HEK293 (cell line): ENCODE data around the gene SULT1C2.

Experiments used
- CTCF ChIA-PET: fragments of 350-600 bp; formaldehyde crosslinking; extraction: SDS; loops from one replicate; lab custom pipeline; 2021; ENCODE audit warnings: antibody characterized with exemption; lab: Yijun Ruan, JAX
- POLR2A ChIA-PET: fragments of 300-600 bp; formaldehyde crosslinking; extraction: SDS; loops from one replicate; lab custom pipeline; 2020; ENCODE audit warnings: antibody characterized with exemption, inconsistent platforms; lab: Yijun Ruan, JAX
- H3K27ac ChIP-seq: fragments of 200-500 bp; sonication (Bioruptor generic); 2 replicates; pipeline ENCODE4 v1.5.1; 2014; ENCODE audit warnings: low read depth, low read length, control low read depth, inconsistent platforms; ENCODE audit errors: extremely low read depth
- H3K36me3 ChIP-seq, 2 experiments: fragments of 200-500 bp in 1 of 2; sonication (Bioruptor generic) in 1 of 2; 1 replicate in 1 of 2; 2 replicates in 1 of 2; pipeline ENCODE4 v1.5.1; 2014 to 2017; ENCODE audit warnings: inconsistent platforms in 2 of 2, low read length in 2 of 2; ENCODE audit not compliant: control insufficient read depth in 2 of 2, insufficient read depth in 1 of 2
- H3K4me1 ChIP-seq: fragments of 200-500 bp; sonication (Bioruptor generic); 2 replicates; pipeline ENCODE4 v1.5.1; 2014; ENCODE audit warnings: mild to moderate bottlenecking, low read length, inconsistent platforms; ENCODE audit not compliant: control insufficient read depth, insufficient read depth
- H3K4me3 ChIP-seq: 2 replicates; pipeline ENCODE4 v1.5.1; 2011; ENCODE audit warnings: low read depth, mild to moderate bottlenecking, control low read depth, low read length, moderate library complexity
- H3K9me3 ChIP-seq: fragments of 200-500 bp; sonication (Bioruptor generic); 2 replicates; pipeline ENCODE4 v1.5.1; 2014; ENCODE audit warnings: low read depth, low read length, inconsistent platforms; ENCODE audit not compliant: control insufficient read depth, insufficient read depth
- FEZF1 ChIP-seq: fragments of 450-650 bp; formaldehyde crosslinking; IDR thresholded peaks from 2 replicates; pipeline ENCODE4 v1.5.1; 2016; ENCODE audit warnings: missing biosample characterization, missing genetic modification characterization
- HOXA7 ChIP-seq: sonication (generic); formaldehyde crosslinking; IDR thresholded peaks from 2 replicates; pipeline ENCODE4 v1.8.1; 2022; ENCODE audit warnings: missing genetic modification reagents, borderline replicate concordance
- MYNN ChIP-seq: fragments of 450-650 bp; formaldehyde crosslinking; IDR thresholded peaks from 2 replicates; pipeline ENCODE4 v1.5.1; 2016; ENCODE audit warnings: missing biosample characterization, missing genetic modification characterization, borderline replicate concordance
- REPIN1 ChIP-seq: fragments of 450-650 bp; formaldehyde crosslinking; IDR thresholded peaks from 2 replicates; pipeline ENCODE4 v1.5.1; 2017; ENCODE audit warnings: missing biosample characterization, missing genetic modification characterization, low read depth
- SETDB1 ChIP-seq: IDR thresholded peaks from one replicate; pipeline ENCODE4 v1.6.1; 2017; ENCODE audit warnings: mild to moderate bottlenecking, low read length, moderate library complexity, mixed read lengths; ENCODE audit not compliant: insufficient read length
- ZBTB48 ChIP-seq: fragments of 450-650 bp; formaldehyde crosslinking; IDR thresholded peaks from 2 replicates; pipeline ENCODE4 v1.5.1; 2016; ENCODE audit warnings: missing biosample characterization, missing genetic modification characterization
- ZIC2 ChIP-seq: fragments of 450-650 bp; formaldehyde crosslinking; IDR thresholded peaks from 2 replicates; pipeline ENCODE4 v1.5.1; 2016; ENCODE audit warnings: missing biosample characterization, missing genetic modification characterization
- ZNF292 ChIP-seq: fragments of 450-650 bp; formaldehyde crosslinking; IDR thresholded peaks from 2 replicates; pipeline ENCODE4 v1.5.1; 2016; ENCODE audit warnings: low read depth, missing biosample characterization, missing genetic modification characterization, borderline replicate concordance
- ZNF354C ChIP-seq: fragments of 450-650 bp; formaldehyde crosslinking; IDR thresholded peaks from 2 replicates; pipeline ENCODE4 v1.5.1; 2016; ENCODE audit warnings: missing biosample characterization, missing genetic modification characterization, low read depth, borderline replicate concordance
- ZNF416 ChIP-seq: fragments of 450-650 bp; formaldehyde crosslinking; IDR thresholded peaks from 2 replicates; pipeline ENCODE4 v1.5.1; 2016; ENCODE audit warnings: missing biosample characterization, missing genetic modification characterization
- ZNF473 ChIP-seq: fragments of 450-650 bp; formaldehyde crosslinking; IDR thresholded peaks from 2 replicates; pipeline ENCODE4 v1.5.1; 2017; ENCODE audit warnings: missing biosample characterization, missing genetic modification characterization
- ZNF48 ChIP-seq: fragments of 450-650 bp; formaldehyde crosslinking; IDR thresholded peaks from 2 replicates; pipeline ENCODE4 v1.5.1; 2016; ENCODE audit warnings: missing biosample characterization, missing genetic modification characterization
- ZNF544 ChIP-seq: fragments of 450-650 bp; formaldehyde crosslinking; IDR thresholded peaks from 2 replicates; pipeline ENCODE4 v1.5.0; 2017; ENCODE audit warnings: missing biosample characterization, missing genetic modification characterization
- ZNF548 ChIP-seq: fragments of 450-650 bp; formaldehyde crosslinking; IDR thresholded peaks from 2 replicates; pipeline ENCODE4 v1.5.1; 2016; ENCODE audit warnings: missing biosample characterization, missing genetic modification characterization
- ZNF555 ChIP-seq: fragments of 450-650 bp; formaldehyde crosslinking; conservative IDR thresholded peaks from 2 replicates; pipeline ENCODE4 v1.5.1; 2017; ENCODE audit warnings: missing biosample characterization, mild to moderate bottlenecking, missing genetic modification characterization, inconsistent platforms
- ZNF623 ChIP-seq: fragments of 450-650 bp; formaldehyde crosslinking; IDR thresholded peaks from 2 replicates; pipeline ENCODE4 v1.5.1; 2016; ENCODE audit warnings: missing biosample characterization, missing genetic modification characterization
- ZNF701 ChIP-seq: fragments of 450-650 bp; formaldehyde crosslinking; IDR thresholded peaks from 2 replicates; pipeline ENCODE4 v1.5.1; 2016; ENCODE audit warnings: missing biosample characterization, missing genetic modification characterization
- ZNF785 ChIP-seq: fragments of 450-650 bp; formaldehyde crosslinking; IDR thresholded peaks from 2 replicates; pipeline ENCODE4 v1.5.1; 2016; ENCODE audit warnings: missing biosample characterization, missing genetic modification characterization
- ZNF837 ChIP-seq: fragments of 450-650 bp; formaldehyde crosslinking; IDR thresholded peaks from 2 replicates; pipeline ENCODE4 v1.5.1; 2016; ENCODE audit warnings: missing biosample characterization, missing genetic modification characterization
- TF ChIP-seq, protein P1 (sequence below): fragments of 450-650 bp; formaldehyde crosslinking; IDR thresholded peaks from 2 replicates; pipeline ENCODE4 v1.5.1; 2016; ENCODE audit warnings: missing biosample characterization, missing genetic modification characterization
- TF ChIP-seq, protein P2 (sequence below): fragments of 450-650 bp; formaldehyde crosslinking; IDR thresholded peaks from 2 replicates; pipeline ENCODE4 v1.5.1; 2016; ENCODE audit warnings: missing biosample characterization, missing genetic modification characterization
- TF ChIP-seq, protein P3 (sequence below): fragments of 450-650 bp; formaldehyde crosslinking; IDR thresholded peaks from 2 replicates; pipeline ENCODE4 v1.5.1; 2017; ENCODE audit warnings: missing biosample characterization, missing genetic modification characterization
- TF ChIP-seq, protein P4 (sequence below): fragments of 450-650 bp; formaldehyde crosslinking; IDR thresholded peaks from 2 replicates; pipeline ENCODE4 v1.5.1; 2016; ENCODE audit warnings: missing biosample characterization, missing genetic modification characterization, borderline replicate concordance
- TF ChIP-seq, protein P5 (sequence below): fragments of 450-650 bp; formaldehyde crosslinking; IDR thresholded peaks from 2 replicates; pipeline ENCODE4 v1.5.1; 2017; ENCODE audit warnings: missing biosample characterization, missing genetic modification characterization

SULT1C2 gene

DNA sequence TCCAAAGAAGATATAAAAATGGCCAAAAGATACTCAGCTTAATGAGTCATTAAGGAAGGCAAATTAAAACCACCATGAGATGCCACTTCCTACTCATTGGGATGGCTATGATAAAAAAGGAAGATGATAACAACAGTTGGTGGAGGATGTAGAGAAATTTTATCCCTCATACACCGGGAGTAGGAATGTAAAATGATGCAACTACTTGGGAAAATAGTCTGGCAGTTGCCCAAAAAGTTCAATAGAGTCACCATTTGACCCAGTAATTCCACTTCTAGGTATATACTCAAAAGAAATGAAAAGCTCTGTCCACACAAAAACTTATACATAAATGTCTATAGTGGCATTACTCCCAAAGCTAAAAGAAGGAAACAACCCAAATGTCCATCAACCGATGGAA is 10.1 kb upstream of the SULT1C2 start:
- CTCF ChIA-PET: no interaction called here
- H3K36me3 ChIP-seq: no peaks in the 10 kb centered on the region

DNA sequence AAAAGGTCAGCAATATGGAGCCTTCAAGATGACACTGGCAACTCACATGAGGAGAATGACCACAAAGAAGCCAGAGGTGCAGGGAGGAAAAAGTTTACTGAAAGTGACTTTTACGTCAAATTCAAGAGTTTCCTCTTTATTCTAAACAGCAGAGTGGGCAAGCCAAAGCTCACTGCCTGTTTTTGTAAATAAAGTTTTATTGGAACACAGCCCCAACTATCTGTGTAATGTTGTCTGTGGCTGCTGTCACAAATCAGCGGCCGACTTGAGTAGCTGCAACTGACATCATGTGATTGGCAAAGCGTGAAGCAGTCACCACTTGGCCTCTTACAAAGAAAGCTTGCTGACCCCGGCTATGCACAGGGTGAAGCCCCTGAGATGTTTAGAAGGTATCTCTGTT is 9.2 kb upstream of the SULT1C2 start:
- no peaks in the 10 kb centered on the region for H3K9me3 ChIP-seq
- ChIA-PET CTCF (interaction anchor here (0.5 kb wide), 1 partner anchor 1737 kb away, joined by 3 read pairs; no protein-coding TSS in a partner anchor), POLR2A (interaction anchor here (0.6 kb wide), 1 partner anchor 10 kb away, joined by 4 read pairs; the partner anchor contains the start of gene SULT1C2)
- H3K4me1 ChIP-seq: no peaks in the 10 kb centered on the region
- no peak overlapping the region for H3K27ac ChIP-seq
- H3K36me3 ChIP-seq: no peaks in the 10 kb centered on the region
- TF ChIP-seq ZNF785 (tag by site-specific recombination): no peak
- no peak for TF ChIP-seq ZNF416 (tag by site-specific recombination)
- no peak for TF ChIP-seq ZNF292
- no peak for TF ChIP-seq ZNF623 (tag by site-specific recombination)
- no peak for TF ChIP-seq ZNF473
- TF ChIP-seq FEZF1 (tag by site-specific recombination): no peak
- TF ChIP-seq REPIN1 (tag by site-specific recombination): no peak
- TF ChIP-seq, protein P1, sequence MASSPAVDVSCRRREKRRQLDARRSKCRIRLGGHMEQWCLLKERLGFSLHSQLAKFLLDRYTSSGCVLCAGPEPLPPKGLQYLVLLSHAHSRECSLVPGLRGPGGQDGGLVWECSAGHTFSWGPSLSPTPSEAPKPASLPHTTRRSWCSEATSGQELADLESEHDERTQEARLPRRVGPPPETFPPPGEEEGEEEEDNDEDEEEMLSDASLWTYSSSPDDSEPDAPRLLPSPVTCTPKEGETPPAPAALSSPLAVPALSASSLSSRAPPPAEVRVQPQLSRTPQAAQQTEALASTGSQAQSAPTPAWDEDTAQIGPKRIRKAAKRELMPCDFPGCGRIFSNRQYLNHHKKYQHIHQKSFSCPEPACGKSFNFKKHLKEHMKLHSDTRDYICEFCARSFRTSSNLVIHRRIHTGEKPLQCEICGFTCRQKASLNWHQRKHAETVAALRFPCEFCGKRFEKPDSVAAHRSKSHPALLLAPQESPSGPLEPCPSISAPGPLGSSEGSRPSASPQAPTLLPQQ (tag by site-specific recombination): no peak
- TF ChIP-seq, protein P2, sequence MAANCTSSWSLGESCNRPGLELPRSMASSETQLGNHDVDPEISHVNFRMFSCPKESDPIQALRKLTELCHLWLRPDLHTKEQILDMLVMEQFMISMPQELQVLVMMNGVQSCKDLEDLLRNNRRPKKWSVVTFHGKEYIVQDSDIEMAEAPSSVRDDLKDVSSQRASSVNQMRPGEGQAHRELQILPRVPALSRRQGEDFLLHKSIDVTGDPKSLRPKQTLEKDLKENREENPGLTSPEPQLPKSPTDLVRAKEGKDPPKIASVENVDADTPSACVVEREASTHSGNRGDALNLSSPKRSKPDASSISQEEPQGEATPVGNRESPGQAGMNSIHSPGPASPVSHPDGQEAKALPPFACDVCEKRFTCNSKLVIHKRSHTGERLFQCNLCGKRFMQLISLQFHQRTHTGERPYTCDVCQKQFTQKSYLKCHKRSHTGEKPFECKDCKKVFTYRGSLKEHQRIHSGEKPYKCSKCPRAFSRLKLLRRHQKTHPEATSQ (tag by site-specific recombination): no peak
- no peak overlapping the region for H3K4me3 ChIP-seq

More for the DNA sequence above, 10.1 kb upstream of the SULT1C2 start:
- Histone ChIP-seq H3K4me1 (no peaks in the 10 kb centered on the region), H3K9me3 (no peaks in the 10 kb centered on the region), H3K4me3 (no peak overlapping the region), H3K27ac (no peak overlapping the region)
- POLR2A ChIA-PET: no interaction called here
- no peak for TF ChIP-seq ZNF548 (tag by site-specific recombination)
- no peak for TF ChIP-seq ZNF701
- TF ChIP-seq ZNF48 (tag by site-specific recombination): no peak
- no peak for TF ChIP-seq ZNF354C (tag by site-specific recombination)
- TF ChIP-seq ZNF544 (tag by site-specific recombination): no peak
- no peak for TF ChIP-seq ZBTB48 (tag by site-specific recombination)
- TF ChIP-seq, protein P3, sequence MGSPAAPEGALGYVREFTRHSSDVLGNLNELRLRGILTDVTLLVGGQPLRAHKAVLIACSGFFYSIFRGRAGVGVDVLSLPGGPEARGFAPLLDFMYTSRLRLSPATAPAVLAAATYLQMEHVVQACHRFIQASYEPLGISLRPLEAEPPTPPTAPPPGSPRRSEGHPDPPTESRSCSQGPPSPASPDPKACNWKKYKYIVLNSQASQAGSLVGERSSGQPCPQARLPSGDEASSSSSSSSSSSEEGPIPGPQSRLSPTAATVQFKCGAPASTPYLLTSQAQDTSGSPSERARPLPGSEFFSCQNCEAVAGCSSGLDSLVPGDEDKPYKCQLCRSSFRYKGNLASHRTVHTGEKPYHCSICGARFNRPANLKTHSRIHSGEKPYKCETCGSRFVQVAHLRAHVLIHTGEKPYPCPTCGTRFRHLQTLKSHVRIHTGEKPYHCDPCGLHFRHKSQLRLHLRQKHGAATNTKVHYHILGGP (tag by site-specific recombination): no peak
- TF ChIP-seq ZNF555 (tag by site-specific recombination): no peak
- TF ChIP-seq, protein P4, sequence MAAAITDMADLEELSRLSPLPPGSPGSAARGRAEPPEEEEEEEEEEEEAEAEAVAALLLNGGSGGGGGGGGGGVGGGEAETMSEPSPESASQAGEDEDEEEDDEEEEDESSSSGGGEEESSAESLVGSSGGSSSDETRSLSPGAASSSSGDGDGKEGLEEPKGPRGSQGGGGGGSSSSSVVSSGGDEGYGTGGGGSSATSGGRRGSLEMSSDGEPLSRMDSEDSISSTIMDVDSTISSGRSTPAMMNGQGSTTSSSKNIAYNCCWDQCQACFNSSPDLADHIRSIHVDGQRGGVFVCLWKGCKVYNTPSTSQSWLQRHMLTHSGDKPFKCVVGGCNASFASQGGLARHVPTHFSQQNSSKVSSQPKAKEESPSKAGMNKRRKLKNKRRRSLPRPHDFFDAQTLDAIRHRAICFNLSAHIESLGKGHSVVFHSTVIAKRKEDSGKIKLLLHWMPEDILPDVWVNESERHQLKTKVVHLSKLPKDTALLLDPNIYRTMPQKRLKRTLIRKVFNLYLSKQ (tag by site-specific recombination): no peak
- TF ChIP-seq, protein P5, sequence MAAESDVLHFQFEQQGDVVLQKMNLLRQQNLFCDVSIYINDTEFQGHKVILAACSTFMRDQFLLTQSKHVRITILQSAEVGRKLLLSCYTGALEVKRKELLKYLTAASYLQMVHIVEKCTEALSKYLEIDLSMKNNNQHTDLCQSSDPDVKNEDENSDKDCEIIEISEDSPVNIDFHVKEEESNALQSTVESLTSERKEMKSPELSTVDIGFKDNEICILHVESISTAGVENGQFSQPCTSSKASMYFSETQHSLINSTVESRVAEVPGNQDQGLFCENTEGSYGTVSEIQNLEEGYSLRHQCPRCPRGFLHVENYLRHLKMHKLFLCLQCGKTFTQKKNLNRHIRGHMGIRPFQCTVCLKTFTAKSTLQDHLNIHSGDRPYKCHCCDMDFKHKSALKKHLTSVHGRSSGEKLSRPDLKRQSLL: no peak
- no peak for TF ChIP-seq ZIC2 (tag by site-specific recombination)
- TF ChIP-seq HOXA7: no peak
- TF ChIP-seq ZNF837: no peak
- no peak for TF ChIP-seq MYNN (tag by site-specific recombination)
- no peak for TF ChIP-seq SETDB1
